A673 (cell line): ENCODE measurements around the gene KCNC1.

Experiments used
- EZH2 ChIP-seq: fragments of 200-600 bp; sonication (generic); IDR thresholded peaks from 2 replicates; pipeline ENCODE4 v1.6.1; 2017; ENCODE audit warnings: borderline replicate concordance, low read depth, mild to moderate bottlenecking, mixed read lengths, antibody characterized with exemption, low read length; ENCODE audit not compliant: poor library complexity, severe bottlenecking
- TF ChIP-seq, protein P1 (sequence below): fragments of 300-800, 200-600 bp; sonication (generic); conservative IDR thresholded peaks from 2 replicates; pipeline ENCODE4 v1.5.1; 2017; ENCODE audit warnings: low read depth, mild to moderate bottlenecking, antibody characterized with exemption, low read length, moderate library complexity, mixed read lengths

DNA sequence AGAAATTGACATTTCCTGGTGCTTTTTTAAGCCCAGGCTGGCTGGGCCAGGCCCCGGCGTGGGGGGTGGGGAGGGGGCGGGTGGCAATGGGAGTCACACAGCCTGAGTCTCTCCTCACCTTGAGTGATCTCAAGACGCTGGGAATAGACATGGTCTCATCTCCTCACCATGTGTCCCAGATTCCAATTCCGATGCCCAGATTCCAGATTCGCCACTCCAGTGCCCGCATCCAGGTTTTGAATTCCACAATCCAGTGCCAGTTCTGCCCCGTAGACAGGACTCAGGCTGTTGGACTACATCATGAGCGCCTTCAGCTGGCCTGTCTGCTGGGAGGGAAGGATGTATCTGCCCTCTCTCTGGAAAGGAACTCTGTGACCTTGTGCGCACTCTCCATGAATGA, 19.1 kb downstream of the KCNC1 start:
- TF ChIP-seq, protein P1, sequence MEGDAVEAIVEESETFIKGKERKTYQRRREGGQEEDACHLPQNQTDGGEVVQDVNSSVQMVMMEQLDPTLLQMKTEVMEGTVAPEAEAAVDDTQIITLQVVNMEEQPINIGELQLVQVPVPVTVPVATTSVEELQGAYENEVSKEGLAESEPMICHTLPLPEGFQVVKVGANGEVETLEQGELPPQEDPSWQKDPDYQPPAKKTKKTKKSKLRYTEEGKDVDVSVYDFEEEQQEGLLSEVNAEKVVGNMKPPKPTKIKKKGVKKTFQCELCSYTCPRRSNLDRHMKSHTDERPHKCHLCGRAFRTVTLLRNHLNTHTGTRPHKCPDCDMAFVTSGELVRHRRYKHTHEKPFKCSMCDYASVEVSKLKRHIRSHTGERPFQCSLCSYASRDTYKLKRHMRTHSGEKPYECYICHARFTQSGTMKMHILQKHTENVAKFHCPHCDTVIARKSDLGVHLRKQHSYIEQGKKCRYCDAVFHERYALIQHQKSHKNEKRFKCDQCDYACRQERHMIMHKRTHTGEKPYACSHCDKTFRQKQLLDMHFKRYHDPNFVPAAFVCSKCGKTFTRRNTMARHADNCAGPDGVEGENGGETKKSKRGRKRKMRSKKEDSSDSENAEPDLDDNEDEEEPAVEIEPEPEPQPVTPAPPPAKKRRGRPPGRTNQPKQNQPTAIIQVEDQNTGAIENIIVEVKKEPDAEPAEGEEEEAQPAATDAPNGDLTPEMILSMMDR = no peak
- TF ChIP-seq EZH2 = no peak
